NCI-H187 treated with DMSO at 0.1 percent for 48 hours (cell line): ENCODE data around the gene ARHGAP40.
A peak's percentile ranks its signal among the peaks of the same experiment; 100 is the strongest.

ENCODE experiments used
- DNase-seq: peaks from one replicate; lab custom pipeline; 2025; lab: John Stamatoyannopoulos, UW

The ARHGAP40 gene

DNA sequence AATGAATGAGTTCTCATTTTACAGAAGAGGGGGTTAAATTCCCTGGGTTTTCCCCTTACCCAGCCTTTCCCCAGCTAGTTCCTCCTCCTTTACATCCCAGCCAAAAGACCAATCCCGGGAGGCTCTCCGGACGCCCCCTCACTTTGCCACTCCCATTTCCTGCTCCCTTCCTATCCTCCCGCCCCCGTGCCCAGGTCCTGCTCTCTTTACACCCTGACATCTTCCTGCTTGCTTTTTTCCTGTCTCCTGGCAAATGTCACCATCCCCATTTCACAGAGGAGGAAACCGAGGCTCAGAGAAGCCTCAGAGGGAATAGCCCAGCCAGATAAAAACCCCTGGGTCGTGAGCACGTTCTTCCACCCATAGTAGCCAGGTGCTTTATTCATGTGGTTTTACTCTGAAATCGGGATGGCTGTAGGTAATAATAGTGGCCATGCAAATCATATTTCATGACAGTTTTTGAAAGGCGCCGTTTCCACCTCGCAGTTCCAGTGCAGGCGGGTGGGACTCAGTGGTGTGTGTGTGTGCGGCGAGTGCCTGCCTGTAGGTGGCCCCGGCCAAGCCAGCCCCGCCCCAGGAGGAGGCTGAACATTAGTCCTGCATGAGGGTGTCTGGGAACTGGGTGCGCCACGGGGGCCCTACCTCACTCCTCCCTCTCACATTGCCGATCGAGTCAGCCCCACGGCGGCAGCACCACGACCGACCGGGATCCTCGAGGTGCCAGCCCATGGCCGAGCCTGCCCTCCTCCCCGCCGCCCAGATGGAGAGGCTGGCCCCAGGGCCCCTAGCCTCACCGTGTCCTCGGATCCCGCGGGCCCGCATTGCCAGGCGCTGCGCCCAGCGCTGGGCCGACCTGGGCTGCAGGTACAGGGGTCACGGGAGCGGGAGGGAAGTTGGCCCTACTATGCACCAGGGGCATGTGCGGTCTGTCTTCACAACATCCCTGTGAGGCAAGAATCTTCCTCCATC lies at the start of gene ARHGAP40:
TSS of gene ARHGAP40 (plus strand) at position 594 of the 969 bp plus-strand sequence.
- no peak for DNase-seq

DNA sequence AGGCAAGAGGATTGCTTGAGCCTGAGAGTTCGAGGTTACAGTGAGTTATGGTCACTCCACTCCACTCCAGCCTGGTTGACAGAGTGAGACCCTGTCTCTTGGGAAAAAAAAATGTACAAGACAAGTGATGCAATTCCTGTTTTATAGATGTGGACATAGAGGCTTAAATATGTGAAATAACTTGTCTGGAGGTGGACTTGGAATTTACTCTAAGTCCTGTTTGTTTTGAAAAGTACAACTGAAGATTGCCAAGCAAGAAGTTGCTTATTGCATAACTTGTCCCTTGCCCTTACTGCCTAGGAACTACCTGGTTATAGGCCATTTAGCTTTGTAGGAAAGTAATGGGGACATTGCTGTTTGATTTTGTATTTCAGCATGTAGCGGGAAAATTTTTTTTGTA lies 46.6 kb upstream of the ARHGAP40 start:
- DNase-seq: no peak

DNA sequence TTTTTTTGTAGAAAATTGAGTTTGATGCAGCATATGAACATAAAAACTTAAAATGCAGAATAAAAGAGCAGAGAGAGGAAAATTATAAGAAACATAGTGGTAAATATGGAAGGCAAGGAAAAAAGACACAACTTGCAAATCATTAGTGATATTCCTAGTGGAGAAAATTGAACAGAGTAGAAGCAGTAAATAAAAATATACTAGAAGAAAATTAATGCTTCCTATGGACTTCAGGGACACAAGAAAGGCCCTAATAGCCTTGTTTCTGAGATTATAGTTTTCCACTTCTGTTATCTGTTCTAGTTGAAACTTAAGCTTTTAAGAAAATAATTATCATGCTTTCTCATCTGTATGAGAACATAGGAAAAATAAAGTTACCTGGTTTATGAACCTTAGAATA lies 46.2 kb upstream of the ARHGAP40 start:
- no peak for DNase-seq

DNA sequence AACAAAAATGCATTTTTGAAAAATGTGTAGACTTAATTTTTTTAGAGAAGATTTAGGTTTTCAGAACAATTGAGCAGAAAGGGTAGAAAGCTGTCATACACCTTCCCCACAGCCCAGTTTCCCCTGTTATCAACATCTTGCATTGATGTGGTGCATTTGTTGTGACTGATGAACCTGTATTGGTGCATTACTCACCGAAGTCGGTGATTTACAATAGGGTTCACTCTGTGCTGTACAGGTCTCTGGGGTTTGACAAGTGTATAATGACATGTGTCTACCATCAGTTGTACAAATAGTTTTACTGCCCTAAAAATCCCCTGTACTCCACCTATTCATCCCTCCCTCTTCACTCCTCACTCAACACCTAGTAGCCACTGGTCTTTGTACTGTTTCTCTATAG lies 44.4 kb upstream of the ARHGAP40 start:
- no peak for DNase-seq

DNA sequence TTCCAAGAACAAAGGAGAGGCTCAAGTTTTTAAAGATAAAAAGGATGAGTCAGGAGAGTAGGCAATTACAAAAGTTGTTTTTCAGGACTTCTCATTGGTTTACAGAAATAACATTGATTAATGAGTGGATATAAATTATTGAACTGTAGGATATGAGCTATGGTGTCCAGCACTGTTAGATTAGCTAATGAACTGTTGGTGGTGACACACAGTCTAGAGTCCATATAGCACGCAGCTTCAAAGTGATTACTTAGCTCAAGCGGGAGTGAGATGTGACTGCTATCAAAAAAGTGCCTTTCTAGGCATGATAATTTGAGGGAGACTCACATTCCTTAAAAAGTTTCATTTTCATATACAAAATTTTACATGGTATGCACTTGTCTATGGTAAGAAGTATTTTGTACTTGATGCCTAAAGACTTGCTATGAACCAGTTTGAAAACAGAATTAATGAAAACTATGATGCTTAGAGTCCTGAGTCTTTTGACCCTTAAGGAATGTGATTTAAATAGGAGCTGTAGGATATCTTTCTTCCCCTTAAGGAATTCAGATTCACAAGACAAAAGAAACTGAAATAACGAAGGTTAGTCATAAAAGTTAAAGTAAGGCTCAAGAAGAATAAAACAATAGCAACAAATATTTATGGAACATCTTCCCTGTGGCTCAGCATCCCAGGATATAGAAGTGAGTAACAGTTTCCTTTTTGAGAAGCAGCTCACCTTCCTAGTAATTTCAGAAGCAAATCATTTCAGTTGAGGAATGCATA lies 42.8 kb upstream of the ARHGAP40 start:
- no peak for DNase-seq

DNA sequence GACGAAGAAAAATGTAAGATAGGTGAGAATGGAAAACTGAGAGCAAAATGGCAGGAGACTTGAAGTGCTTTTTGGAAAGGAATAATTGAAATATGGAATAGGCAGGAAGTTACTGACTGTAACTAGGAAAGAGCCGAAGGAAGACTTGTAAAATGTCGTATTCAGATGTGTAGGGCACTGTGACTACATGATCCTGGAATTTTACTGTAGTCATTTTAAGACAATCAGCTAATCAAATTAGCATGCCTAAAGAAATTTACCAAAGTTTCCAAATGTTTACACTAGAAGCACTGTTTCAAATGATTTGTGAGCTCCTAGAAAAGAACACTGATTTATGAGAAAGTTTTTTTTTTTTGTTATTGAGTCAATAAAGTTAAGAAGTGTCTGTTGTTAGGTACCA lies 41.8 kb upstream of the ARHGAP40 start:
- no peak for DNase-seq

DNA sequence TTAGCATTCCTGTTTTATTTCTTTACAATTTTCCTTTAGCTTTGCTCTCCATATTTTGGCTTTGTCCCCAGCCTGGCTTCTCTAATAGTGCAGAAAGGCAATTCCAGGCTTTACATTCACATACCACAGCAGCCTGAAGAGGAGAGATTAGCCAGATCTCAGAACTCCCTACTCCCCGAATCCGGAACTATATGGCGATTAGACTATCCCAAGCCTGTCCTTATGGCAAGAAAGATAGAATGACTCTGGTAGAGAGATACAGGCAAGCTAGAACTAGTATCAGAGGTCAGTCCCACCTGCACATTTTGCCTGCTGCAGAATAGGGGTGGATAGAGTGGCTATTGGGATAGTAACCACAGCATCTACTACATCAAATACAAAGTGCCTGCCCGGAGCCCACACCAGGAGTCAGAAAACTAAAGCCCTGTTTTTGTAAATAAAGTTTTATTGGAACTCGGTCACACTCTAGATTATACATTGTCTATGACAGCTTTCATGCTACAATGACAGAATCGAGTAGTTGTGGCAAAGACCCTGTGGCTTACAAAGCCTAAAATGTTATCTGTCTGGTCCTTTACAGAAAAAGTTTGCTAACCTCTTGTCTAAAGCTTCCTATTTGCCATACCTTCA lies 37.7 kb upstream of the ARHGAP40 start:
- no peak for DNase-seq

DNA sequence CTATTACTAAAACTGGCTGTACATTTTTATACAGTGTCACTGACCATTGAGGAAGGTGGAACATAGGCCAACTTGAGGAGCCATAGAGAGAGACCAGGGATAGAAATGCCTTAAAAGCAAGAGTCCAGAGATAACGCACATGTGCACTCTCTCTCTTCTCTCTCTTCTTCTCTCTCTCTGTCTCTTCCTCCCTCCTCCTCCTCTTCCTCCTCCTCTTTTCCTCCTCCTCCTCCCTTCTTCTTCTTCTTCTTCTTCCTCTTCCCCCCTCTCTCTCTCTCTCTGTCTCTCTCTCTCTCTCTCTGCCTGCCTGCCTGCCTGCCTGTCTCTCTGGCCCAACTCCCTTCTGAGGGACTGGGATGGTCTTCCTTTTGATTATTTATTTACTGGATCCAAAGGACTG lies 36.9 kb upstream of the ARHGAP40 start:
- no peak for DNase-seq

DNA sequence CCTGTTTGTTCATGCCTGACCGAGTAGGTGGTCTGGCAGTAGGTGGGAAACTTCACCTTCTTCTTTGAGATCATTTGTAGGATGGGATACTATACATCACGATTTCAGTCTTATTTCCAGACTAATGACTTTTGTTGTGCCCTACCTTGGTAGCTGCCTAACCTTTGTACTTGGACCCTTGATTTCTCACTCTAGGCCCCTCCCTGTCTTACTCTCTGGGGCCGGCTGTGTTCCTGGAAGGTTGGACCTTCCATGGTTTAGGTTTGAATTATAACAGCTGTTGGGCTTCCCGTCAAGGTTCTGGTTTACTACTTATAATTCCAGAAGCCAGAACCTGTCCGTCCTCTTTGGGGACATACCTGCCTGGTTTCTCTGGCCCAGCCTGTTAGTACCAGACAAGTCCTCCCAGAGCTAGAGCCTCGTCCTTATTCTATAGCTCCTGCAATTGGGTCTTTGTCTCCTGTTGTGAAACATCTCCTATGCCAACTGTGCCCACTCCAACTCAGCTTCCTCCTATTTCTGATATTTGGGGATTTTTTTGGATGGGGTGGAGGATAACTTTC lies 35.5 kb upstream of the ARHGAP40 start:
- DNase-seq: no peak

DNA sequence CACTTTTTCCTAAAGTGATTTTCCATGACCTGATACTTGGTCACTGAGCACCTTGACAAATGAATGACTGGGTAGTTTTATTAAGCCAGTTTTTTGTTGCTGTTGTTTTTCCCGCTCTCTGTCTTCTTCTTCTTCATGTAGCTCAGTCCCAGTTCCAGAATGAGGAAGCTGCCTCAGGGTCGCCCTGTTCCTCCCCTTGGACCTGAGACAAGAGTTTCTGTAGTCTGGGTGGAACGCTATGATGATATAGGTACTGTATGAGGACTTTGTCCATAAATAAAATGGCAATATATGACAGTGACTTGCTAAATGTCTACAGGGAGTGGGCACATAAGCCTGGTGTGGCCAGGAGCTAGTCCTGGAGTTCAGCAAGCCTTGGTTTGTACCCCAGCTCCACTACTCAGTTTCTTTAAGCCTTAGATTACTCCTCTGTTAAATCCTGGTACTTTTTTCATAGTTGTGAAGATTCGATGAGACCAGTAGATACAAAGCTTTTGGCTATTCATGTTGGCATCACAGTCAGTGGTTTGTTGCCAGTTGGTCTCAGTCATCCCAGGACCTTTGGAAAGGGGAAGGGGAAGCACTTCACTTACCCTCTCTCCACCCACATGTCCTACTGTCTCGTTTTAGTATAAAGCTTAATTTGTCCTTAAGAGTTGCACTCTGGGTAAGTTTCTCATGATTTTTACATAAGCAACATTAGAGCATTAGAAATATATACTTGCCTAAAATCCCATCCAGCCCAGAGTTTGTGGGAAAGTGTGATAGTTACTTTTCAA lies 31.7 kb upstream of the ARHGAP40 start:
- DNase-seq: no peak

DNA sequence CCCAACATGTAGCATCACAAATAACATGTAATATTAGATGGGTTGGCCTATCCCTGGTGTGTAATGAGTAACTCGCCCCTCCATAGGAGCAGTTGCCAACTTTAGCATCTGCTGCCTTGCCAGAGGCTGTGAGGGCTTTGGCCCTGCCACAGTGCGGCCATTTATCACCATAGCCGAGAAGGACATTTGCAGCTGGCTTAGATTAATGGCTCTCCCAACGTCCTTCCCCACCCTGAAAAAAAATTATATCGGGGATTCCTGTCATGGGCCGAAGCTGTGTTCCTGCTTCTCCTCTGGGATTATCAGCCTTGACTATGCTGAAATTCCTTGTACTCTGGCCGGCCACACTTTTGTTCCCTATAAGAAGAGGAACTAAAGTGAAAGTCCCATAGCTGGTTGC lies 28.2 kb upstream of the ARHGAP40 start:
- no peak for DNase-seq

DNA sequence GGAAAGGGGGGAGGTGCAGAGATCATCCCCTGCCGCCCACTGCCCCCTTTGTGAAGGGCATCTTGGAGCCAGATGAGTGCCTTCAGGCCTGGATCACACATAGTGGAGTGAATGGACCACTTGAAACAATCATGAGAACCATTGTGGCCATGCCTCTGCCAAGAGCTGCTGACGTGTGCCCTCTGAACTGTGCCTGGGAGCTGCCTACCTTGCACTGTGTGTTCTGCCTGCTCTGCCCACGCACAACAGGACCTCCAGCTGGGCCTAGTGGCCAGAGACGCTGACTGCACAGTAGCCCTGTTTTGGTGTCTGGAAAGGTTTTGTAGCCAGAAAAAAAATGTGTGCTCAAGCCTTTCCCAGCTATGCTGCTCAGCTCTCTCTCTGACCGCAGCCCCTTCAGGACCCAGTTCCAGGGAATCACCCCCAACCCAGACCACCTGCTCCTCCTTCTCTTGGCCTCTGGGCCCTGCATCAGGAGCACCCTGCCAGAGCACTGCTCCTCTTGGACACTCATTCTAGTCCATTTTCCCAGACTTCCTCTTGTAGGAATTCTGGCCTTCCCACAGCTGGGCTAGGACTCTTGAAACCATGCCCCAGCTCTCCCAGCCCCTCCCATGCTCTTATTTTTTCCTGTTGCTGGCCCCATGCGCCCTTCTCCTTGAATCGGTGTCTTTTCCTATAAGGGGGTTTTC lies 22.2 kb upstream of the ARHGAP40 start:
- no peak for DNase-seq

DNA sequence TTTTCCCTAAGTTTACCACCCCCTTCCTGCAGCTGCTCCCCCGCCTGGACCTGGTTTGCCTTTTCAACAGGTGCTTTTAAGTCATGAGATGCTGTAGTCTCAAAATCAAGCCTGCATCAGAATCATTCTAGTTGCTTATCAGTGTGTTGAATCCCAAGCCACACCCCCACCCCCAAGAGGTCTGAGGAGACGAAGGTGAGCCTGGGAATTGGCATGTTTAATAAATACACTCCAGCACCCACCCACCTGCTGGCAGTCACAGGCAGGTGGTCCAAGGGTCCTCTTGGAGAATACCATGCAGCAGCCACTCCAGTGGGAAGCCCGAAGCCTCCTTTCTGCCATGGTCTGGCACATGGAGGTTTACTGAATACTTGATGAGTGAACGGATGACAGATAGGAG lies 21.7 kb upstream of the ARHGAP40 start:
- no peak for DNase-seq

DNA sequence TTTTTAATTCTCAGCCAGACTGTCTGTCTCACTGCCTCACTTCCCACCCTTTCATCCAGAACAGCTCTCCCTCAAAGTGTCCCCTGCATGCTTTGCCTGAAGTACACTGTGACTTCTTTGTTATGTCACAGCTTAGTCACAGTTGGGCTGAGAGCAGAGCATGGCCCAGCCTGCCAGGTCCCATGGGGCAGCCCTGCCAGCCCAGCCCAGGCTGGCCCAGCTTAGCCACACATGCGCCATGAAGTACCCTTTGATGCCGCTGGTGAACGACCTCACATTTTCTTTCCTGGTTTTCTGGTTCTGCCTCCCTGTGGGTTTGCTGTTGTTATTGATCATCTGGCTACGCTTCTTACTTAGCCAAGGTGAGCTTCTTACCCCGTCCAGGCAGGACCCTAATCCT lies 20.6 kb upstream of the ARHGAP40 start, which contains the start of gene ADIG:
TSS of gene ADIG (plus strand) at position 185 of the 400 bp plus-strand sequence. CDS start at position 239, 54 bp downstream.
- DNase-seq: peak; percentile 76

DNA sequence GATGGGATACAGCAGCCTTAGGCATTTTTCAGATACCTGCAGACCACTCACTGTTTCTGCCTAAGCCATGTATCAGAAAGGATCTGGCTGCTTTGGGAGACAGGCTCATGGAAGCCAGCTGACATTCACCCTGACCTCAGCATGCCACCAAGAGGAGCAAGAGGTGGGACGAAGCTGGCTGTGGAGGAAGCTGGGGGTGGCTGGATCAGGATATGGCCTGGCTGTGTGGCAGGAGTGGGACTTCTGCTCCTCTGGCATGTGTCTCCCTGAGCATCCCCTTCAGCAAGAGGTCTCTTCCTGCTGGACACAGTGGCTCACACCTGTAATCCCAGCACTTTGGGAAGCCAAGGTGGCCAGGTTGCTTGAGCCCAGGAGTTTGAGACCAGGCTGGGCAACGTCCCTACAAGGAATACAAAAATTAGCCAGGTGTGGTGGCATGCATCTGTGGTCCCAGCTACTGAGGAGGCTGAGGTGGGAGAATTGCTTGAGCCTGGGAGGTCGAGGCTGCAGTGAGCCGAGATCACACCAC lies 19.7 kb upstream of the ARHGAP40 start:
- no peak for DNase-seq

DNA sequence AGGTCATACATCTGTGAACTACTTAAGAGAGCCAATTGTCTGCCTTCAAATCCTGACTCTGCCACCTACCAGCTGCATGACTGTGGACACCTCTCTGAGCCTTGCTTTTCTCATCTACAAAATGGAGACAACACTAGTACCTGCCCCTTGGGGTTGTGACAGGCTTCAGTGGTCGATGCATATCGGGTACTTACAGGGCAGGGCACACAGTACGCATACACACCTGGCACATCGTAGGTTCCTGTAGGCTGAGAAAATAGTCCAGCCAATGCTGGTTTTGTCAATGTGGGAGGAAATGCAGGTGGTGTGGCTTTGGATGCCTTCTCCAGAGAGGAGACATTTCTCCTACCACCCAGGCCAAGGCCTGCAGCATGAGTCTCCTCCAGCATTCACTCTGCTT lies 18.3 kb upstream of the ARHGAP40 start:
- no peak for DNase-seq

DNA sequence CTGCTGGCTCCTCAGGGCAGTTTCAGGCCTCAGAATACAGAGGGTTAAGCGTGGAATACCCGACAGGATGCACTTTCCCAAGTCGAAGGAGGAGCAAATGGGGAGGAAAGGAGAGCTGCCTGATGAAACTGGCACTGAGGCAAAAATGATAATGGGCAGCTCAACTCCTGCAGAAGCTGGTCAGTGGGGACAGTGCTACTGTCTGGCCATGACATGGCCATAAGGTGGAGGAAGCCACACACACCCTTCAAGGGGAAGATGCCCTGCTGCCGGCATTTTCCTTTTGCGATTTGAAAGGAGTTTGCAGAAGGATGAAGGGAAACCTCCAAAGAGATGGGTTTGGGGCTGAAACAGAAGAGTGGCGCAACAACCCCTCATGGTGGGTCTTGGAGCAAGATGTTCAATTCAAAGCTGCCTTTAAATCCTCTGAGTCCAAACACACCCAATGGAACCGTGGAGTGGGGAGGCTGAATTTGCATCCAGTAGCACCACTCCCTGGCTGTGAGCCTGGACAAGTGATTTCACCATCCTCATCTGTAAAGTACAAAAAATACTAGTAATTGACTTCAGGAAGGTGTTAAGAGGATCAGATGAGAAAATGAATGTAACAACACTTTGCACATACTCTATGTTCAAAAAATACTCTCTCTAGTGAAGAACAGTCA lies 17.4 kb upstream of the ARHGAP40 start:
- no peak for DNase-seq

DNA sequence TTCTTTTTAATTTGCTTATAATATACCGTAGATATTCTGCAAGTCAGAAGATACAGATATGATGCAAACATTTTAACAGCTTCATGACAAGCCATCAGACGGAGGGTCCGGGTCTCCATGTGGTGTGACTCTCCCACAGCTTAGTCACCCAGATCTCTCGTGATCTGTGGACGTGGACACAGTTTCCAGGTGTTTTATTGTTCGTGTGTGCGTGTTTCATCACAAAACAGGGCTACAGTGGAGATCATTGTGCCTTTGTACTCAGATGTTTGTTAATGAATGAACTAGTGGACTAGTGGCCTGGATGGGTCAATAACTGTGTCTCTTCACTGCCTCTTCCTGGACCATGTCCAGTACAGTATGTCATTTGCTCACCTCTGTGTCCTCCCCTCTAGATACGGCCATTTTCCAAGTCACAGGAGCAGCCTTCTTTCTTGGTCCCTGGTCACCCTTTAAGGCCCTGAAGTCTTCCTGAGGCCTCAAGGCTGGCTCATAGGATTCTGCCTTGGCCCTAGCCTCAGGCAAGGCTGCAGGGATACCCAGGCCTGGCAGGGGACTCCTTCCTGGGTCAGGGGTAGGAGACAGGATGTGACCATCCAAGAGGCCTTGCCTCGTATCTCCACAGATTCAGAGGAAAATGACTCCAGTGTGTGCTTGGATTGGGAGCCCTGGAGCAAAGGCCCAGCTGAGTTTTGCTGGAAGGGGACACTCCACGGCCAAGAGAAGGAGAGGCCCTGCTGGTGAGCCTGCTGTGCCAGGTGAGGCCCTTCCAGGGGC lies 16.0 kb upstream of the ARHGAP40 start:
- DNase-seq: no peak

DNA sequence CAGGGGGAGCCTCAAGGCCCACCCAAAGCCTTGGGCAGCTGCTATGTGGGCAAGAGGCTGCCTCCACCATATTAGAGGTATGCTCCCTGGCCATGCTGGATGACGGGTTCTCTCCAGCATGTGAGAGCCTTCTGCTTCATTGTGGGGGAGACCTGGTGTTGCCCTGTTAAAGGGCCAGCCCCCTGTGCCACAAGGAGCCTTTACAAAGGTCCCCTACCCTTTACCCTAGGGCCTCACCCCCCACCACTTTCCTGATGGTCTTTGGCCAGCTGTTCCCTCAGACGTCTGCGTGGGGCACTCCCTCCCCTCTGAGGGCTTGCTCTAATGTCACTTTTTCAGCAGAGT lies 15.5 kb upstream of the ARHGAP40 start:
- DNase-seq: no peak
